ENCODE data around the gene EAPP. TPM values are rescaled to one million over a fixed set of nuclear protein-coding genes. Genes with fewer than 3 reads are reported as not detected.
"Not testable (repeated sequence)": the region's sequence is repeated elsewhere in the genome, so short reads cannot be mapped to it uniquely, and the experiment has no call there.

Gene EAPP
- total RNA-seq, 1 experiment from 2014 or later = 35.0 TPM

- Histone ChIP-seq H2AK5ac (ENCODE audit: insufficient read length, low read length) (no peak overlapping the region), H3K9me3 (ENCODE audit: control insufficient read depth, low read depth, low read length) (no peaks in the 10 kb centered on the region), H3K4me1 (ENCODE audit: insufficient read depth, low read length) (no peaks in the 10 kb centered on the region), H3K27me3 (ENCODE audit: insufficient read depth, low read length) (no peaks in the 10 kb centered on the region), H4K91ac (ENCODE audit: insufficient read length, low read depth, low read length) (no peak overlapping the region), H4K5ac (ENCODE audit: insufficient read length, low read depth, low read length) (no peak overlapping the region), H3K14ac (ENCODE audit: insufficient read depth, low read length) (no peak overlapping the region), H3K9ac (ENCODE audit: extremely low read depth, insufficient read length, low read length) (no peak overlapping the region), H3K18ac (ENCODE audit: insufficient read length, low read depth, low read length) (no peak overlapping the region), H3K4ac (ENCODE audit: low read depth, low read length) (no peak overlapping the region), H4K20me1 (ENCODE audit: control insufficient read depth, insufficient read depth, insufficient read length) (no peaks in the 10 kb centered on the region), H3K79me2 (ENCODE audit: insufficient read depth, low read length) (no peaks in the 10 kb centered on the region), H3K79me1 (ENCODE audit: insufficient read depth, low read depth, low read length, poor library complexity, severe bottlenecking) (no peaks in the 10 kb centered on the region), H2BK15ac (ENCODE audit: low read depth, low read length) (no peak overlapping the region), H3K27ac (ENCODE audit: insufficient read length, low read depth, low read length) (no peak overlapping the region), H3K56ac (ENCODE audit: insufficient read length, low read depth, low read length) (no peak overlapping the region), H3K4me2 (ENCODE audit: insufficient read depth, insufficient read length, low read length) (no peak overlapping the region), H2BK20ac (ENCODE audit: low read depth, low read length, poor library complexity, severe bottlenecking) (no peak overlapping the region), H3K23me2 (ENCODE audit: insufficient read length, low read depth, low read length, poor library complexity, severe bottlenecking) (no peaks in the 10 kb centered on the region), H4K8ac (replicated peaks; ENCODE audit: insufficient read length, low read depth, low read length) (no peak overlapping the region), H2BK5ac (ENCODE audit: insufficient read length, low read length) (no peak overlapping the region), H3K23ac (ENCODE audit: insufficient read length, low read depth, low read length) (no peak overlapping the region), H2BK12ac (ENCODE audit: insufficient read length, low read depth, low read length) (no peak overlapping the region), H2BK120ac (ENCODE audit: low read depth, low read length, poor library complexity, severe bottlenecking) (no peak overlapping the region), H2AFZ (ENCODE audit: low read length) (no peak overlapping the region), H3T11ph (ENCODE audit: low read length) (no peak overlapping the region)
- Mint-ChIP-seq H3K4me3 (no peak overlapping the region), H3K36me3 (ENCODE audit: insufficient read depth in 1 of 3, low read depth in 3 of 3) (no peaks in the 10 kb centered on the region), H3K27ac (no peak overlapping the region), H3K9me3 (no peaks in the 10 kb centered on the region), H3K27me3 (ENCODE audit: low read depth) (no peaks in the 10 kb centered on the region), H3K4me1 (no peaks in the 10 kb centered on the region)
- no CpG with 5 or more reads among the region's 14 CpGs for WGBS (ENCODE audit: extremely low coverage, insufficient read length, low lambda C conversion rate)
- no peak for TF ChIP-seq CTCF (conservative IDR thresholded peaks at IDR 0.05)
- no peak for DNase-seq
These were observed 9.0 kb upstream of the EAPP start for GRCh38 chr14:34548472-34548981.

DNA sequence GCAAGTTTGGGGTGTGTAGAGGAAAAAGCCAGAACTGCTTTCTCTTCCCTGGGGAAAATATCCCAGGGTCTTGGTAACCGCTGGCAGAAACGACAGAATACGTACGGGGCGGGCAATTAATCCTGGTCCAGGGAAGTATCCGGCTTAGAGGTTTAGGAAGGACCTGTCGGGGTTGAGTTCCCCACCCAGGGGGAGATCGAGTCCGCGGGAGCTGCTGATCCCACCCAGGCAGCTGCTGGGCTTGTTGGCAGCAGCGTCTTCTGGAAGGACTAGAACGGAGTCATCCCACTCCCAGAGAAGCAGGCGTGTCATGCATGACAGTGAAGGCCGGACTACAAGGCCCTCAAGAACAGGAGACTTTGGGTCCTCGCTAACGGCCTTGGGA lies 7.6 kb upstream of the EAPP start:
- not testable (repeated sequence) for H3K79me1 ChIP-seq (ENCODE audit: insufficient read depth, low read depth, low read length, poor library complexity, severe bottlenecking); H3K18ac ChIP-seq (ENCODE audit: insufficient read length, low read depth, low read length); H4K8ac ChIP-seq (replicated peaks; ENCODE audit: insufficient read length, low read depth, low read length); H2BK120ac ChIP-seq (ENCODE audit: low read depth, low read length, poor library complexity, severe bottlenecking); H3K23ac ChIP-seq (ENCODE audit: insufficient read length, low read depth, low read length); H3K79me2 ChIP-seq (ENCODE audit: insufficient read depth, low read length); H4K20me1 ChIP-seq (ENCODE audit: control insufficient read depth, insufficient read depth, insufficient read length); H3K56ac ChIP-seq (ENCODE audit: insufficient read length, low read depth, low read length); H3K4me3 Mint-ChIP-seq; H3K4me2 ChIP-seq (ENCODE audit: insufficient read depth, insufficient read length, low read length); H3K27me3 Mint-ChIP-seq (ENCODE audit: low read depth); H3K9me3 Mint-ChIP-seq; H3T11ph ChIP-seq (ENCODE audit: low read length); H3K36me3 Mint-ChIP-seq (ENCODE audit: insufficient read depth in 1 of 3, low read depth in 3 of 3); DNase-seq; H3K4me1 ChIP-seq (ENCODE audit: insufficient read depth, low read length); H3K14ac ChIP-seq (ENCODE audit: insufficient read depth, low read length); H2BK5ac ChIP-seq (ENCODE audit: insufficient read length, low read length); H4K91ac ChIP-seq (ENCODE audit: insufficient read length, low read depth, low read length); H2AK5ac ChIP-seq (ENCODE audit: insufficient read length, low read length); H2BK15ac ChIP-seq (ENCODE audit: low read depth, low read length); H2AFZ ChIP-seq (ENCODE audit: low read length); H2BK20ac ChIP-seq (ENCODE audit: low read depth, low read length, poor library complexity, severe bottlenecking); H2BK12ac ChIP-seq (ENCODE audit: insufficient read length, low read depth, low read length); H4K5ac ChIP-seq (ENCODE audit: insufficient read length, low read depth, low read length); H3K27ac Mint-ChIP-seq; H3K4me1 Mint-ChIP-seq; H3K27me3 ChIP-seq (ENCODE audit: insufficient read depth, low read length); H3K4ac ChIP-seq (ENCODE audit: low read depth, low read length); H3K9ac ChIP-seq (ENCODE audit: extremely low read depth, insufficient read length, low read length); H3K9me3 ChIP-seq (ENCODE audit: control insufficient read depth, low read depth, low read length); H3K27ac ChIP-seq (ENCODE audit: insufficient read length, low read depth, low read length); H3K23me2 ChIP-seq (ENCODE audit: insufficient read length, low read depth, low read length, poor library complexity, severe bottlenecking)
- WGBS (ENCODE audit: extremely low coverage, insufficient read length, low lambda C conversion rate) = no CpG with 5 or more reads among the region's 16 CpGs

Measured in H9 (cell line).